A673 (cell line): Measurements from ENCODE around the gene TCF7.

Source experiments
- EZH2 ChIP-seq: fragments of 200-600 bp; sonication (generic); IDR thresholded peaks from 2 replicates; pipeline ENCODE4 v1.6.1; 2017; ENCODE audit warnings: borderline replicate concordance, low read depth, mild to moderate bottlenecking, mixed read lengths, antibody characterized with exemption, low read length; ENCODE audit not compliant: poor library complexity, severe bottlenecking
- TF ChIP-seq, protein P1 (sequence below): fragments of 300-800, 200-600 bp; sonication (generic); conservative IDR thresholded peaks from 2 replicates; pipeline ENCODE4 v1.5.1; 2017; ENCODE audit warnings: low read depth, mild to moderate bottlenecking, antibody characterized with exemption, low read length, moderate library complexity, mixed read lengths

GRCh38 chr5:134125039-134126015 lies 10.8 kb downstream of the TCF7 start:
- TF ChIP-seq, protein P1, sequence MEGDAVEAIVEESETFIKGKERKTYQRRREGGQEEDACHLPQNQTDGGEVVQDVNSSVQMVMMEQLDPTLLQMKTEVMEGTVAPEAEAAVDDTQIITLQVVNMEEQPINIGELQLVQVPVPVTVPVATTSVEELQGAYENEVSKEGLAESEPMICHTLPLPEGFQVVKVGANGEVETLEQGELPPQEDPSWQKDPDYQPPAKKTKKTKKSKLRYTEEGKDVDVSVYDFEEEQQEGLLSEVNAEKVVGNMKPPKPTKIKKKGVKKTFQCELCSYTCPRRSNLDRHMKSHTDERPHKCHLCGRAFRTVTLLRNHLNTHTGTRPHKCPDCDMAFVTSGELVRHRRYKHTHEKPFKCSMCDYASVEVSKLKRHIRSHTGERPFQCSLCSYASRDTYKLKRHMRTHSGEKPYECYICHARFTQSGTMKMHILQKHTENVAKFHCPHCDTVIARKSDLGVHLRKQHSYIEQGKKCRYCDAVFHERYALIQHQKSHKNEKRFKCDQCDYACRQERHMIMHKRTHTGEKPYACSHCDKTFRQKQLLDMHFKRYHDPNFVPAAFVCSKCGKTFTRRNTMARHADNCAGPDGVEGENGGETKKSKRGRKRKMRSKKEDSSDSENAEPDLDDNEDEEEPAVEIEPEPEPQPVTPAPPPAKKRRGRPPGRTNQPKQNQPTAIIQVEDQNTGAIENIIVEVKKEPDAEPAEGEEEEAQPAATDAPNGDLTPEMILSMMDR, result no peak
- TF ChIP-seq EZH2, result no peak
